Esophagus squamous epithelium (tissue), 4 donors: ENCODE measurements around the gene PUS7.

Source experiments
- CTCF ChIP-seq, 6 experiments: fragments of 450-650 bp in 4 of 6; fragments of 200-600 bp in 2 of 6; sonication (generic) in 2 of 6; IDR thresholded peaks; one replicate each; pipeline ENCODE4 v1.5.1; 2016 to 2019; ENCODE audit warnings: antibody characterized with exemption in 6 of 6, mild to moderate bottlenecking in 4 of 6, moderate library complexity in 4 of 6
- POLR2A ChIP-seq, 4 donors: fragments of 450-650 bp; IDR thresholded peaks; one replicate each; pipeline ENCODE4 v1.6.1; 2017; ENCODE audit warnings: antibody characterized with exemption in 4 of 4, mild to moderate bottlenecking in 4 of 4, moderate library complexity in 3 of 4

- TF ChIP-seq POLR2A (IDR thresholded peaks at IDR 0.05) (no peak), CTCF (IDR thresholded peaks at IDR 0.05) (no peak)
Observed at GRCh38 chr7:105457619-105458225, 64.3 kb downstream of the PUS7 start.
